Neural progenitor cell (in vitro differentiated cells): ENCODE results near the gene SDK1. TPM values are rescaled to one million over a fixed set of nuclear protein-coding genes. Genes with fewer than 3 reads are reported as not detected.

Source experiments
- DNase-seq: peaks from one replicate; pipeline ENCODE4 v3.0.0-alpha.2; 2016; ENCODE audit warnings: low spot score
- H2AFZ ChIP-seq: fragments of 200-600 bp; sonication (generic); replicated peaks from 2 replicates; pipeline ENCODE4 v1.6.1; 2016; ENCODE audit warnings: antibody characterized with exemption
- H3F3A ChIP-seq: fragments of 200-600 bp; sonication (generic); 2 replicates; pipeline ENCODE4 v1.6.1; 2016; ENCODE audit warnings: antibody characterized with exemption, low read depth
- H3K27ac ChIP-seq: fragments of 200-600 bp; sonication (generic); 2 replicates; pipeline ENCODE4 v1.5.1; 2016; ENCODE audit warnings: mild to moderate bottlenecking
- H3K27me3 ChIP-seq: fragments of 200-600 bp; sonication (generic); 2 replicates; pipeline ENCODE4 v1.6.1; 2016; ENCODE audit warnings: mild to moderate bottlenecking, moderate library complexity
- H3K36me3 ChIP-seq: fragments of 200-600 bp; sonication (generic); 2 replicates; pipeline ENCODE4 v1.5.1; 2016
- H3K4me1 ChIP-seq: fragments of 200-600 bp; sonication (generic); 2 replicates; pipeline ENCODE4 v1.6.1; 2016; ENCODE audit warnings: mixed run types
- H3K4me2 ChIP-seq: fragments of 200-600 bp; sonication (generic); 2 replicates; pipeline ENCODE4 v1.6.1; 2016
- H3K4me3 ChIP-seq: fragments of 200-600 bp; sonication (generic); 2 replicates; pipeline ENCODE4 v1.5.1; 2016
- H3K79me2 ChIP-seq: fragments of 200-600 bp; sonication (generic); 2 replicates; pipeline ENCODE4 v1.6.1; 2016; ENCODE audit warnings: low read depth
- H3K9ac ChIP-seq: fragments of 200-600 bp; sonication (generic); 2 replicates; pipeline ENCODE4 v1.6.1; 2016
- H3K9me3 ChIP-seq: fragments of 200-600 bp; sonication (generic); 2 replicates; pipeline ENCODE4 v1.5.1; 2016; ENCODE audit warnings: low read depth
- H4K20me1 ChIP-seq: fragments of 200-600 bp; sonication (generic); 2 replicates; pipeline ENCODE4 v1.6.1; 2016; ENCODE audit warnings: low read depth
- H3K27ac Mint-ChIP-seq: 3 replicates; pipeline ENCODE4 v1.8.0; 2021; ENCODE audit warnings: mixed read lengths
- H3K27me3 Mint-ChIP-seq: 2 replicates; pipeline ENCODE4 v1.8.0; 2022; ENCODE audit warnings: low read depth, mild to moderate bottlenecking, inconsistent platforms, moderate library complexity, mixed read lengths; ENCODE audit not compliant: insufficient read depth
- H3K36me3 Mint-ChIP-seq: 3 replicates; pipeline ENCODE4 v1.8.0; 2021; ENCODE audit warnings: mixed read lengths
- H3K4me1 Mint-ChIP-seq: 3 replicates; pipeline ENCODE4 v1.8.0; 2021; ENCODE audit warnings: mixed read lengths
- H3K4me3 Mint-ChIP-seq: 3 replicates; pipeline ENCODE4 v1.8.0; 2021; ENCODE audit warnings: mild to moderate bottlenecking, moderate library complexity, mixed read lengths
- H3K9me3 Mint-ChIP-seq: 3 replicates; pipeline ENCODE4 v1.8.0; 2020; ENCODE audit warnings: mixed read lengths
- EZH2 ChIP-seq: fragments of 200-600 bp; sonication (generic); IDR thresholded peaks from 2 replicates; pipeline ENCODE4 v1.6.1; 2017; ENCODE audit warnings: antibody characterized with exemption, mild to moderate bottlenecking, moderate library complexity
- EZH2phosphoT487 ChIP-seq: fragments of 200-600 bp; sonication (generic); IDR thresholded peaks from 2 replicates; pipeline ENCODE4 v1.6.1; 2017; ENCODE audit warnings: antibody characterized with exemption
- total RNA-seq: library from RNA; depleted of rRNA; stranded (reverse); fragments of >200 nt; gene quantifications from 2 replicates; pipeline ENCODE4 v1.2.3, GENCODE V29; 2015; ENCODE audit warnings: low replicate concordance
- TF ChIP-seq, protein P1 (sequence below): fragments of 200-600 bp; sonication (generic); IDR thresholded peaks from 2 replicates; pipeline ENCODE4 v1.5.1; 2017; ENCODE audit warnings: antibody characterized with exemption, mild to moderate bottlenecking

SDK1 gene
- total RNA-seq, 1 donor from 2014 or later = 4.9 TPM

DNA sequence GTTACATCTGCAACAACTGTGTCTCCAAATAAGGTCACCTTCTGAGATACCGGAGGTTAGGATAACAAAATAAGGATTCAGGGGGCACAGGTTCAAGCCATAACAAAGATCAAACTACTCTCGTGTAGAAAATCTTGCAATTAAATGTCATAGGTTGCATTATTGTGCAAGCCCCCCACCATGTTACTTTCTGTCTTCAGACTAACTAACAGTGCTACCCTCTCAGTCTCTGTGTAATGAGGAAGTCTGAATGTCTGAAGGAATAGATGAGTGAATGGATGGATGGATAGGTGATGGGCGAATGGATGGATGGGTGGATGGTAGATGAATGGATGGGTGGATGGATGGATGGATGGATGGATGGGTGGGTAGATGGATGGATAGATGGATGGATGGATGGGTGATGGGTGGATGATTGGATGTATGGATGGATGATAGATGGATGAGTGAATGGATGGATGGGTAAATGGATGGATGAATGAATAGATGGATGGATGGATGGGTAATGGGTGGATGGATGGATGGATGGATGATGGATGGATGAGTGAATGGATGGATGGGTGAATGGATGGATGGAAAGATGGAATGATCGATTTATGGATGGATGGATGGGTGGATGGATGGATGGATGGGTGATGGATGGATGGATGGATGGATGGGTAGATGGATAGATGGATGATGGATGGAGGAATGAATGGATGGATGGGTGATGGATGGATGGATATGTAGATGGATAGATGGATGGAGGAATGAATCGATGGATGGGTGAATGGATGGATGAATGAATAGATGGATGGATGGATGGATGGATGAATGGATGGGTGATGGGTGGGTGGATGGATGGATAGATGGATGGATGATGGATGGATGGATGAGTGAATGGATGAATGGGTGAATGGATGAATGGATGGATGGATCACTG is 823.8 kb downstream of the SDK1 start:
- Mint-ChIP-seq H3K36me3 (peaks cover 17% of the 10 kb centered on the region), H3K9me3 (peaks cover 17% of the 10 kb centered on the region), H3K27me3 (peaks cover 2% of the 10 kb centered on the region), H3K4me1 (no peaks in the 10 kb centered on the region), H3K27ac (no peak overlapping the region), H3K4me3 (no peak overlapping the region)
- H2AFZ ChIP-seq = no peak overlapping the region
- H3K27ac ChIP-seq = no peak overlapping the region
- H3K36me3 ChIP-seq = no peaks in the 10 kb centered on the region
- DNase-seq = no peak
- H3K9ac ChIP-seq = no peak overlapping the region
- H3K4me3 ChIP-seq = no peak overlapping the region
- H4K20me1 ChIP-seq = no peaks in the 10 kb centered on the region
- H3K4me1 ChIP-seq = peaks cover 7% of the 10 kb centered on the region
- H3F3A ChIP-seq = no peaks in the 10 kb centered on the region
- H3K9me3 ChIP-seq = peaks cover 13% of the 10 kb centered on the region
- H3K4me2 ChIP-seq = no peak overlapping the region
- no peaks in the 10 kb centered on the region for H3K27me3 ChIP-seq
- H3K79me2 ChIP-seq = no peaks in the 10 kb centered on the region
- TF ChIP-seq EZH2 (no peak), EZH2phosphoT487 (no peak)
- TF ChIP-seq, protein P1, sequence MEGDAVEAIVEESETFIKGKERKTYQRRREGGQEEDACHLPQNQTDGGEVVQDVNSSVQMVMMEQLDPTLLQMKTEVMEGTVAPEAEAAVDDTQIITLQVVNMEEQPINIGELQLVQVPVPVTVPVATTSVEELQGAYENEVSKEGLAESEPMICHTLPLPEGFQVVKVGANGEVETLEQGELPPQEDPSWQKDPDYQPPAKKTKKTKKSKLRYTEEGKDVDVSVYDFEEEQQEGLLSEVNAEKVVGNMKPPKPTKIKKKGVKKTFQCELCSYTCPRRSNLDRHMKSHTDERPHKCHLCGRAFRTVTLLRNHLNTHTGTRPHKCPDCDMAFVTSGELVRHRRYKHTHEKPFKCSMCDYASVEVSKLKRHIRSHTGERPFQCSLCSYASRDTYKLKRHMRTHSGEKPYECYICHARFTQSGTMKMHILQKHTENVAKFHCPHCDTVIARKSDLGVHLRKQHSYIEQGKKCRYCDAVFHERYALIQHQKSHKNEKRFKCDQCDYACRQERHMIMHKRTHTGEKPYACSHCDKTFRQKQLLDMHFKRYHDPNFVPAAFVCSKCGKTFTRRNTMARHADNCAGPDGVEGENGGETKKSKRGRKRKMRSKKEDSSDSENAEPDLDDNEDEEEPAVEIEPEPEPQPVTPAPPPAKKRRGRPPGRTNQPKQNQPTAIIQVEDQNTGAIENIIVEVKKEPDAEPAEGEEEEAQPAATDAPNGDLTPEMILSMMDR = no peak

- H3K4me1 ChIP-seq = peaks cover 11% of the 10 kb centered on the region
- Mint-ChIP-seq H3K27ac (peak overlapping the region; percentile 63), H3K27me3 (peaks cover 2% of the 10 kb centered on the region), H3K36me3 (peaks cover 16% of the 10 kb centered on the region), H3K4me1 (peaks cover 11% of the 10 kb centered on the region), H3K9me3 (no peaks in the 10 kb centered on the region), H3K4me3 (no peak overlapping the region)
- no peaks in the 10 kb centered on the region for H3K9me3 ChIP-seq
- H3K4me3 ChIP-seq = no peak overlapping the region
- no peak for DNase-seq
- H4K20me1 ChIP-seq = no peaks in the 10 kb centered on the region
- H3K4me2 ChIP-seq = no peak overlapping the region
- TF ChIP-seq, protein P1 = no peak
- no peak for TF ChIP-seq EZH2
- no peaks in the 10 kb centered on the region for H3K36me3 ChIP-seq
- no peaks in the 10 kb centered on the region for H3K79me2 ChIP-seq
- no peak overlapping the region for H2AFZ ChIP-seq
- no peak overlapping the region for H3K9ac ChIP-seq
- H3F3A ChIP-seq = no peaks in the 10 kb centered on the region
- H3K27me3 ChIP-seq = no peaks in the 10 kb centered on the region
- no peak overlapping the region for H3K27ac ChIP-seq
Observed at GRCh38 chr7:4127909-4128560, 827.0 kb downstream of the SDK1 start.

DNA sequence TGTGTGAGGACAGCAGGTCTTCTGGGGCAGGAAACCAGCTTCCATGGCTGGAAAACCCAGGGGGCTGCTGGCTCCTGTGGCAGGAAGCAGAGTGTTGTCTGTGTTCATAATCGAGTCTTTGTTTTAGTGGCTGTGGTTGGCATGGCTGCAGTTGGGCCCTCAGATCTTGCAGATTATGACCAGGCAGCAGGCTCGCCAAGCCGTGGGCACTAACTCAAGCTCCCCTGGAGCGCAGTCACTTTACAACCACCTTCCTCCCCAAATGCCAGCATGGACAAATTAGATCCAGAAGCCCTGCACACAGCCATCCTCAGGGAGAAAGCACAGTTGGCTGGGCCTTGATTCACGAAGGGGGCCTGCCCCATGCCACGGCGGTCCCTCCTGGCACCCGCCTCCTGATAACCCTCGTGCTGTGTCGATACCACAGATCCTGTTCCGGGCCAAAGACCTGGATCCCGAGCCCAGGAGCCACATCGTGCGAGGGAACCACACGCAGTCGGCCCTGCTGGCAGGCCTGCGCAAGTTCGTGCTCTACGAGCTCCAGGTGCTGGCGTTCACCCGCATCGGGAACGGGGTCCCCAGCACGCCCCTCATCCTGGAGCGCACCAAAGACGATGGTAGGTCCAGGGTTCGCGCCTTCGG is 828.5 kb downstream of the SDK1 start:
- no peaks in the 10 kb centered on the region for H3K27me3 ChIP-seq
- peaks cover 11% of the 10 kb centered on the region for H3K4me1 ChIP-seq
- H3K27me3 Mint-ChIP-seq = peaks cover 3% of the 10 kb centered on the region
- no peaks in the 10 kb centered on the region for H3K36me3 ChIP-seq
- H3K9me3 ChIP-seq = no peaks in the 10 kb centered on the region
- no peaks in the 10 kb centered on the region for H3F3A ChIP-seq
- no peaks in the 10 kb centered on the region for H3K9me3 Mint-ChIP-seq
- H4K20me1 ChIP-seq = no peaks in the 10 kb centered on the region
- H3K79me2 ChIP-seq = no peaks in the 10 kb centered on the region
- H3K27ac Mint-ChIP-seq = no peak overlapping the region
- peaks cover 16% of the 10 kb centered on the region for H3K36me3 Mint-ChIP-seq
- H3K4me3 ChIP-seq = no peak overlapping the region
- H2AFZ ChIP-seq = no peak overlapping the region
- no peak overlapping the region for H3K4me2 ChIP-seq
- H3K4me1 Mint-ChIP-seq = peaks cover 13% of the 10 kb centered on the region
- TF ChIP-seq, protein P1 = peak; percentile 5
- TF ChIP-seq EZH2 = no peak
- H3K4me3 Mint-ChIP-seq = no peak overlapping the region
- no peak for DNase-seq
- H3K9ac ChIP-seq = no peak overlapping the region
- no peak overlapping the region for H3K27ac ChIP-seq
